Coronary artery (tissue), 2 donors: ENCODE data around the gene AUTS2.

Experiments
- DNase-seq: peaks from one replicate; pipeline ENCODE4 v3.0.0-alpha.2; 2017; ENCODE audit warnings: low spot score
- H3K27ac ChIP-seq, 2 donors: fragments of 200-600 bp; sonication (generic); one replicate each; pipeline ENCODE4 v1.5.1; 2016 to 2019
- H3K4me3 ChIP-seq: fragments of 200-600 bp; sonication (generic); 2 replicates; pipeline ENCODE4 v1.5.1; 2016; ENCODE audit warnings: mild to moderate bottlenecking, moderate library complexity
- TF ChIP-seq, protein P1 (sequence below): fragments of 200-600 bp; sonication (generic); IDR thresholded peaks from one replicate; pipeline ENCODE4 v1.5.1; 2019; ENCODE audit warnings: antibody characterized with exemption

Gene AUTS2

GRCh38 chr7:70000737-70001348 is 402.6 kb downstream of the AUTS2 start:
- DNase-seq: no peak
- Histone ChIP-seq H3K27ac (no peak overlapping the region), H3K4me3 (no peak overlapping the region)
- TF ChIP-seq, protein P1, sequence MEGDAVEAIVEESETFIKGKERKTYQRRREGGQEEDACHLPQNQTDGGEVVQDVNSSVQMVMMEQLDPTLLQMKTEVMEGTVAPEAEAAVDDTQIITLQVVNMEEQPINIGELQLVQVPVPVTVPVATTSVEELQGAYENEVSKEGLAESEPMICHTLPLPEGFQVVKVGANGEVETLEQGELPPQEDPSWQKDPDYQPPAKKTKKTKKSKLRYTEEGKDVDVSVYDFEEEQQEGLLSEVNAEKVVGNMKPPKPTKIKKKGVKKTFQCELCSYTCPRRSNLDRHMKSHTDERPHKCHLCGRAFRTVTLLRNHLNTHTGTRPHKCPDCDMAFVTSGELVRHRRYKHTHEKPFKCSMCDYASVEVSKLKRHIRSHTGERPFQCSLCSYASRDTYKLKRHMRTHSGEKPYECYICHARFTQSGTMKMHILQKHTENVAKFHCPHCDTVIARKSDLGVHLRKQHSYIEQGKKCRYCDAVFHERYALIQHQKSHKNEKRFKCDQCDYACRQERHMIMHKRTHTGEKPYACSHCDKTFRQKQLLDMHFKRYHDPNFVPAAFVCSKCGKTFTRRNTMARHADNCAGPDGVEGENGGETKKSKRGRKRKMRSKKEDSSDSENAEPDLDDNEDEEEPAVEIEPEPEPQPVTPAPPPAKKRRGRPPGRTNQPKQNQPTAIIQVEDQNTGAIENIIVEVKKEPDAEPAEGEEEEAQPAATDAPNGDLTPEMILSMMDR: no peak

GRCh38 chr7:70005480-70005879 is 407.2 kb downstream of the AUTS2 start:
- Histone ChIP-seq H3K27ac (no peak overlapping the region), H3K4me3 (no peak overlapping the region)
- TF ChIP-seq, protein P1: no peak
- DNase-seq: no peak

GRCh38 chr7:70005891-70006260 is 407.6 kb downstream of the AUTS2 start:
- DNase-seq: no peak
- TF ChIP-seq, protein P1: no peak
- no peak overlapping the region for H3K27ac ChIP-seq
- no peak overlapping the region for H3K4me3 ChIP-seq

DNA sequence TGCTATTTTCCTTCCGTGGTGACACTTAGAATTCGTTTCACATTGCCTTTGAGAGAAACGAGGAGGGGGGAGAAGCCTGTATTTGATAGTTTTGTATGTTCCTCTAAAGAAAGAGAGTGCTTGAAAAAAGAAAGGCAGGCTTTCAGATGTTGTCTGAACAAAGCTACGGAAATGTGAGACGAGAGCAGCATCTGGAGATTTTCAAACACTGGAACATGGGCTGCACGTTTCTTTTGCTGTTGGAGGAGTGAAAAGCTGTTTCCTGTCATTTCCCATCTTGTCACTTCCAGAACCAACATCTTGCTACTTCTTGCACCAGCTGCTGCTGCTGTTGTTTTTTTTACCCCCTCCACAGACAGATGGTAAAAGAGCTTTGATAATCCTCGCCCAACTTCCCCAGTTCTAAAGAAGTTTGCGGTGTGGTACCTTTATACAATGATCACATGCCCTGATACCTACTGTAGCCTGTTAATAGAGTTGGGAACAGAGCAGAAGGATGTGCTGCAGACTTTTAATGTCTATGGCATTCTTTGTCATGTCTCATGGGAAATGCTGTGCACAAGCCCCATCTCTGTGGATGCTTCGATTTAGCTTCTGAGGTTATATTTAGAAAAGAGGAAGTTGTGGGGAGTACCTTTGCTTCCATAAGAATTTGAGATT is 408.1 kb downstream of the AUTS2 start:
- H3K27ac ChIP-seq: no peak overlapping the region
- no peak overlapping the region for H3K4me3 ChIP-seq
- no peak for DNase-seq
- TF ChIP-seq, protein P1: no peak

DNA sequence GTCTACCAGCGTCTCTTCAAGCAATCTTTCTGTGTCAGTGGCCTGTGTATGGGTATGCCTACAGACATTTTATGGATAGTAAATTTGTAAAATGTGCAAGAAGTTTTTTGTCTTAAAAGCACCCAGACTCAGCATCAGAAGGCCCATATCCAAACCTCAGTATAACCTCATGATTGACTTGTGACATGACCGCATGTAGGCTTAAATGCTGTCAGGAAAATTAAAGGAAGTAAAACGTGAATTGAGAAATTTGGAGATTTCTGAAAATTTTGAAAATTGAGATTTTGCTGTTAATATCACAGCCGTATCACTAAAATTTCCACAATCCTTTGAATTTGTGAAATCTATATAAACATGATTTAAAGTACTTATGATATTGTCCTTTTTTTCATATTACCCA is 410.2 kb downstream of the AUTS2 start:
- no peak for DNase-seq
- TF ChIP-seq, protein P1: no peak
- H3K27ac ChIP-seq: no peak overlapping the region
- no peak overlapping the region for H3K4me3 ChIP-seq

DNA sequence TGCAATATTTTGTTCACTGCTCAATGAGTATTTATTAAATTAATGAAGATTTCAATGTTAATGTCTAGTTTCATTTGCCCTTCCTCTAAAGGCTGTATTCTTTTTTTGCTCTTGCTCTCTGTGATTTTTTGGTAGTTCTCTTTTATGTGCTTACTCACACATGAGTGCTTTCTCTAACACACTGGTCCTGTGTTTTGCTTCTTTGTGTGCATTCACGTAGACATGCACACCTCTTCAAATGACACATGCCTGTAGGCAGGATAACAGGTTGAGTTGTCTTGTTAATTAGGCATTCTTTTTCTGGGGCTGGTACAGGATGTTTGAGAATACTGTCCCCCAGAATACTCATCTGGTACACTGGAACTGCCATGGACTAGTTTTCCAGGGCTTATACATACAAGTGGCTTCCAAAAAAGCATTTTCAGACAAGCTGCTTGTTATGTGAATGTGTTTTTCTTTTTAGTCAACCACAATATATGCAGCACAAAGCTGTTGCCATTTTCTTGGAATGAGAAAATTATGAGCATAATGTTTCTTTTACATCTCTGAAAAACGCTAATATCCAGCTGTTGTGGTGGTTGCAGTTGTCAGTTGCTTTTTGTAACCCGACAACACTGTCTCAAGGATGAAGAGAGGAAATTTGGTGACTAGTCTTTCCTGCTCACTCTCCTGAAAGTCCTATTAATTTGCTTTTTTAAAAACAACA is 416.4 kb downstream of the AUTS2 start:
- DNase-seq: no peak
- TF ChIP-seq, protein P1: no peak
- Histone ChIP-seq H3K27ac (no peak overlapping the region), H3K4me3 (no peak overlapping the region)
